CD14-positive monocyte (primary cell): ENCODE data around the gene ADAMTS9. TPM values are rescaled to one million over a fixed set of nuclear protein-coding genes. Genes with fewer than 3 reads are reported as not detected.

Experiments
- DNase-seq, 3 donors: peaks; one replicate each; pipeline ENCODE4 v3.0.0-alpha.2; 2011 to 2022
- H2AFZ ChIP-seq: 2 replicates; pipeline ENCODE4 v1.6.0; 2012; ENCODE audit warnings: mild to moderate bottlenecking, low read depth, low read length, inconsistent platforms; ENCODE audit not compliant: insufficient read depth, poor library complexity, severe bottlenecking
- H3K27ac ChIP-seq, 2 donors: 1 replicate in 1 of 2; 2 replicates in 1 of 2; pipeline ENCODE4 v1.5.1; 2012 to 2013; ENCODE audit warnings: low read length in 2 of 2, control low read depth in 1 of 2, inconsistent platforms in 1 of 2, low read depth in 1 of 2, mild to moderate bottlenecking in 1 of 2
- H3K27me3 ChIP-seq, 2 donors: one replicate each; pipeline versions ENCODE4 v1.6.0 to v1.6.1; 2011 to 2013; ENCODE audit warnings: low read length in 2 of 2; ENCODE audit not compliant: control insufficient read depth in 2 of 2, insufficient read depth in 2 of 2
- H3K36me3 ChIP-seq, 2 donors: replicated peaks in 1 of 2; 1 replicate in 1 of 2; 2 replicates in 1 of 2; pipeline versions ENCODE4 v1.5.1 to v1.6.1; 2012 to 2013; ENCODE audit warnings: low read length in 2 of 2, control low read depth in 1 of 2, inconsistent platforms in 1 of 2, mild to moderate bottlenecking in 1 of 2; ENCODE audit not compliant: insufficient read depth in 2 of 2, control insufficient read depth in 1 of 2
- H3K4me1 ChIP-seq, 2 donors: 1 replicate in 1 of 2; 2 replicates in 1 of 2; pipeline versions ENCODE4 v1.5.1 to v1.6.1; 2012 to 2013; ENCODE audit warnings: low read length in 2 of 2, control low read depth in 1 of 2, inconsistent platforms in 1 of 2, mild to moderate bottlenecking in 1 of 2, moderate library complexity in 1 of 2; ENCODE audit not compliant: insufficient read depth in 2 of 2, control insufficient read depth in 1 of 2
- H3K4me2 ChIP-seq: replicated peaks from 2 replicates; pipeline ENCODE3; 2012; ENCODE audit warnings: low read length, moderate library complexity, mild to moderate bottlenecking; ENCODE audit not compliant: poor library complexity, severe bottlenecking; ENCODE audit errors: extremely low read depth
- H3K4me3 ChIP-seq, 3 experiments: fragments of 200-600 bp in 1 of 3; sonication (generic) in 1 of 3; replicated peaks in 1 of 3; 1 replicate in 2 of 3; 2 replicates in 1 of 3; pipeline ENCODE4 v1.5.1; 2011 to 2013; ENCODE audit warnings: low read length in 3 of 3, mild to moderate bottlenecking in 3 of 3, control low read depth in 2 of 3, low read depth in 2 of 3, inconsistent platforms in 1 of 3, moderate library complexity in 1 of 3
- H3K79me2 ChIP-seq: 2 replicates; pipeline ENCODE4 v1.6.0; 2012; ENCODE audit warnings: mild to moderate bottlenecking, control low read depth, inconsistent platforms, low read length, moderate library complexity; ENCODE audit not compliant: insufficient read depth
- H3K9ac ChIP-seq: 2 replicates; pipeline ENCODE4 v1.6.0; 2017; ENCODE audit warnings: low read length, mild to moderate bottlenecking; ENCODE audit not compliant: insufficient read depth, poor library complexity, severe bottlenecking
- H3K9me3 ChIP-seq, 2 donors: replicated peaks in 1 of 2; 1 replicate in 1 of 2; 2 replicates in 1 of 2; pipeline versions ENCODE4 v1.5.1 to v1.6.1; 2012 to 2013; ENCODE audit warnings: low read length in 2 of 2, control low read depth in 1 of 2; ENCODE audit not compliant: control insufficient read depth in 1 of 2, insufficient read depth in 1 of 2
- H4K20me1 ChIP-seq: 2 replicates; pipeline ENCODE4 v1.6.0; 2012; ENCODE audit warnings: mild to moderate bottlenecking, low read length, control low read depth, moderate library complexity; ENCODE audit not compliant: insufficient read depth
- H3K27ac Mint-ChIP-seq, 7 donors: one replicate each; pipeline ENCODE4 v1.8.0; 2020; ENCODE audit warnings: mild to moderate bottlenecking in 7 of 7, mixed read lengths in 7 of 7, moderate library complexity in 6 of 7, inconsistent platforms in 2 of 7
- H3K27me3 Mint-ChIP-seq, 3 donors: one replicate each; pipeline ENCODE4 v1.8.0; 2021 to 2022; ENCODE audit warnings: low read depth in 3 of 3, mild to moderate bottlenecking in 3 of 3, mixed read lengths in 3 of 3, moderate library complexity in 3 of 3, inconsistent platforms in 1 of 3
- H3K36me3 Mint-ChIP-seq, 2 donors: one replicate each; pipeline ENCODE4 v1.8.0; 2020; ENCODE audit warnings: mixed read lengths in 2 of 2, inconsistent platforms in 1 of 2, mild to moderate bottlenecking in 1 of 2
- H3K4me1 Mint-ChIP-seq: one replicate; pipeline ENCODE4 v1.8.0; 2020; ENCODE audit warnings: mild to moderate bottlenecking, mixed read lengths
- H3K4me3 Mint-ChIP-seq, 2 donors: one replicate each; pipeline ENCODE4 v1.8.0; 2020; ENCODE audit warnings: mild to moderate bottlenecking in 2 of 2, mixed read lengths in 2 of 2, moderate library complexity in 1 of 2
- H3K9me3 Mint-ChIP-seq, 7 donors: one replicate each; pipeline ENCODE4 v1.8.0; 2020 to 2022; ENCODE audit warnings: mixed read lengths in 7 of 7, mild to moderate bottlenecking in 6 of 7, moderate library complexity in 6 of 7, inconsistent platforms in 2 of 7
- CTCF ChIP-seq: fragments of 200-600 bp; IDR thresholded peaks from one replicate; pipeline ENCODE4 v1.8.0; 2022; ENCODE audit warnings: antibody characterized with exemption, mild to moderate bottlenecking
- WGBS: methylation state at CpG from one replicate; pipeline ENCODE4 v1.1.5; 2013; ENCODE audit warnings: missing lambda C conversion rate; ENCODE audit not compliant: insufficient coverage; 5-methylcytosine and 5-hydroxymethylcytosine counted together
- intact Hi-C, 2 donors: fragments of 100-400 bp; cut with micrococcal nuclease; formaldehyde crosslinking; loops; one replicate each; pipeline versions ENCODE4 v1.15.0 to v1.15.1; 2023
- polyA plus RNA-seq, 3 donors: library from polyadenylated mRNA; depleted of rRNA in 1 of 3; unstranded in 2 of 3; stranded (reverse) in 1 of 3; fragments of 300-500 nt in 2 of 3; fragments of >200 nt in 1 of 3; fragmentation: Illumina TruSeq in 2 of 3; gene quantifications; 1 replicate in 2 of 3; 2 replicates in 1 of 3; pipeline ENCODE4 v1.2.3, GENCODE V29; 2012 to 2021

Gene ADAMTS9
- polyA plus RNA-seq, 3 donors = not detected

DNA sequence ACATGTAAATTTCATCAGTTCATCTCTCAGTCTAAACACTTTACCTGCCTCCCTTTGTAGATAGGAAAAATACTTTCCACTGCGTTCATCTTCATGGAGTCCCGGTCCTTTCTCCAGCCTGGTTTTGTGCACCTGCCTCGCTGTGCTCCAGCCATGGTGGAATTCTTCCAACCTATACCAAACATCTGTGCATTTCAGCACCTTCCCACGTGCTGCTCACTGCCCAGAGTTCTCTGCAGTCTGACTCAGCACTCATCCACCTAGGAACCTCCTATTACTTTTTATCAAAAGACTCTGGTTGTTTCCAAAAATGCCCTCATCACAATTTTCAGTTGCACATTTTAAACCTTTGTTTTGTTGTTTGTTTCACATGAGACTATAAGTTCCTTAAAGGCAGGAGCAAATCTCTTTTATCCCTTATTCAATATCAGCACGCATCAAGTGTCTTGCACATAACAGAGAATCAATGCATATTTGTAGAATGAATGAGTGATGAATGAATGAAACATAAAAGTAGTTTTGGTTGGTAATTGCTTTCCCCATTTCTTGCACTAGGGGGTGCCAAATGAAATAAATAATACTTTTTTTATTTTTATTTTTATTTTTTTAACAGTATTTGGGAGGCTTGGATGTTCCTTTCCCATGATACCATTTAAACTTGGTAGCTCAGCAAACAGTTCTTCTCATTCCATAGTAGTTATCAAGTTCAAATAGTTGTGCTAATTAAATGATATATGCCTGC lies 30.2 kb upstream of the ADAMTS9 start:
- no peaks in the 10 kb centered on the region for H3K4me1 Mint-ChIP-seq
- no peak for TF ChIP-seq CTCF
- H3K36me3 ChIP-seq = no peaks in the 10 kb centered on the region
- H3K9me3 ChIP-seq = no peaks in the 10 kb centered on the region
- no peak for DNase-seq
- no peaks in the 10 kb centered on the region for H4K20me1 ChIP-seq
- peaks cover 0 to 6% (median 1%) of the 10 kb centered on the region in 7 donors for H3K9me3 Mint-ChIP-seq
- WGBS = 83% methylated on average over 2 of the region's 5 CpGs
- no peak overlapping the region for H3K9ac ChIP-seq
- no peaks in the 10 kb centered on the region for H3K36me3 Mint-ChIP-seq
- peaks cover 0 to 3% (median 0%) of the 10 kb centered on the region in 3 donors for H3K27me3 Mint-ChIP-seq
- H3K4me1 ChIP-seq = no peaks in the 10 kb centered on the region
- no peak overlapping the region for H3K4me3 Mint-ChIP-seq
- no peak overlapping the region for H2AFZ ChIP-seq
- peak overlapping the region in 1 of 7 donors; percentile 31 for H3K27ac Mint-ChIP-seq
- no peak overlapping the region for H3K27ac ChIP-seq
- no peak overlapping the region for H3K4me3 ChIP-seq
- no peaks in the 10 kb centered on the region for H3K79me2 ChIP-seq
- intact Hi-C loops = no loop called here
- no peaks in the 10 kb centered on the region for H3K27me3 ChIP-seq
- H3K4me2 ChIP-seq = no peak overlapping the region

DNA sequence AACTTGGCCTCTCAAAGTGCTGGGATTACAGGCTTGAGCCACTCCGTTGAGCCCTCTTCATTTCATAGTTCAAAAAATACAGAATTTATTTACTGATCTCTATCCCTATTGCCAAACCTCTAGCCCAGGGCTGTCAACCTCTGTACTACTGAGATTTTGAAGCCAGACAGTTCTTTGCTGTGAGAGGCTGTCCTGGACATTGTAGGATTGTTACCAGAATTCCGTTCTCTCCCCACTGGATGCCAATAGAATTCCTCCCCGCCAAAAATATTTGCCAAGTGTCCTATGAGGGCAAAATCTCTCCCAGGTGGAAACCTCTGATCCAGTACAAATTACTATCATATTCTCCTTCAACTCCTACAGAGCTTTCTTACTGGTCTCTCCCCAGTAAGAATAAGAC lies 29.6 kb upstream of the ADAMTS9 start:
- Histone ChIP-seq H3K4me2 (no peak overlapping the region), H3K4me1 (no peaks in the 10 kb centered on the region), H3K27me3 (no peaks in the 10 kb centered on the region), H3K9ac (no peak overlapping the region), H3K36me3 (no peaks in the 10 kb centered on the region), H2AFZ (no peak overlapping the region), H3K27ac (no peak overlapping the region), H3K9me3 (no peaks in the 10 kb centered on the region), H3K4me3 (no peak overlapping the region), H3K79me2 (no peaks in the 10 kb centered on the region), H4K20me1 (no peaks in the 10 kb centered on the region)
- intact Hi-C loops = no loop called here
- no peaks in the 10 kb centered on the region for H3K36me3 Mint-ChIP-seq
- 92% methylated on average over 2 of the region's 3 CpGs for WGBS
- no peak for DNase-seq
- no peak for TF ChIP-seq CTCF
- H3K27me3 Mint-ChIP-seq = peaks cover 0 to 3% (median 0%) of the 10 kb centered on the region in 3 donors
- H3K4me3 Mint-ChIP-seq = no peak overlapping the region
- H3K27ac Mint-ChIP-seq = no peak overlapping the region
- no peaks in the 10 kb centered on the region for H3K4me1 Mint-ChIP-seq
- H3K9me3 Mint-ChIP-seq = peaks cover 0 to 6% (median 1%) of the 10 kb centered on the region in 7 donors
